Gastrocnemius medialis (tissue), 4 donors: ENCODE results near the gene ZKSCAN3. TPM values are rescaled to one million over a fixed set of nuclear protein-coding genes. Genes with fewer than 3 reads are reported as not detected.

Experiments
- ATAC-seq, 2 donors: fragments of 150-250 bp; one replicate each; pipeline ENCODE4 v1.9.1; 2016
- DNase-seq, 2 donors: peaks; one replicate each; pipeline ENCODE4 v3.0.0-alpha.2; 2019
- H3K27ac ChIP-seq, 4 donors: fragments of 200-600 bp; sonication (generic); 1 replicate in 1 of 4; 2 replicates in 3 of 4; pipeline ENCODE4 v1.5.1; 2016 to 2018; ENCODE audit warnings: mild to moderate bottlenecking in 2 of 4, moderate library complexity in 1 of 4
- H3K27me3 ChIP-seq, 3 donors: fragments of 200-600 bp; sonication (generic) in 2 of 3; 1 replicate in 1 of 3; 2 replicates in 2 of 3; pipeline versions ENCODE4 v1.5.1 to v1.6.0; 2016 to 2019; ENCODE audit warnings: mild to moderate bottlenecking in 1 of 3, moderate library complexity in 1 of 3
- H3K36me3 ChIP-seq, 2 donors: fragments of 200-600 bp; sonication (generic) in 1 of 2; one replicate each; pipeline ENCODE4 v1.5.1; 2017 to 2018
- H3K4me1 ChIP-seq, 2 donors: fragments of 200-600 bp; sonication (generic) in 1 of 2; one replicate each; pipeline ENCODE4 v1.5.1; 2016 to 2017; ENCODE audit warnings: mild to moderate bottlenecking in 2 of 2
- H3K4me3 ChIP-seq, 4 donors: fragments of 200-600 bp; sonication (generic) in 3 of 4; 1 replicate in 1 of 4; 2 replicates in 3 of 4; pipeline ENCODE4 v1.5.1; 2016 to 2019; ENCODE audit warnings: mild to moderate bottlenecking in 2 of 4
- H3K9me3 ChIP-seq, 3 donors: fragments of 200-600 bp; sonication (generic) in 2 of 3; 1 replicate in 1 of 3; 2 replicates in 2 of 3; pipeline ENCODE4 v1.5.1; 2016 to 2019
- CTCF ChIP-seq, 5 experiments: fragments of 450-650 bp in 3 of 5; fragments of 200-600 bp in 2 of 5; sonication (generic) in 2 of 5; IDR thresholded peaks in 4 of 5; conservative IDR thresholded peaks in 1 of 5; 1 replicate in 4 of 5; 2 replicates in 1 of 5; pipeline ENCODE4 v1.5.1; 2016 to 2019; ENCODE audit warnings: antibody characterized with exemption in 5 of 5, mild to moderate bottlenecking in 3 of 5, moderate library complexity in 3 of 5
- POLR2A ChIP-seq, 2 donors: fragments of 450-650 bp; IDR thresholded peaks; one replicate each; pipeline ENCODE4 v1.6.1; 2017; ENCODE audit warnings: antibody characterized with exemption in 2 of 2, mild to moderate bottlenecking in 2 of 2, moderate library complexity in 2 of 2
- in situ Hi-C, 4 donors: fragments of 200-750 bp; cut with MboI; loops; one replicate each; pipeline versions ENCODE4 v1.15.0 to v1.8.0; 2017; ENCODE audit warnings: low sequenced_read_pairs in 4 of 4
- intact Hi-C: fragments of 100-400 bp; cut with DNase I; formaldehyde crosslinking; loops from one replicate; pipeline ENCODE4 v1.15.1; 2023; ENCODE audit warnings: low total_unique reads
- total RNA-seq, 4 donors: library from RNA; depleted of rRNA; stranded (reverse); fragments of >200 nt; gene quantifications; one replicate each; pipeline versions ENCODE4 v1.1.0 to v1.2.3, GENCODE V29; 2016

ZKSCAN3 gene
- total RNA-seq, 4 donors from 2014 or later = 1.5 to 4.5 (median 2.4) TPM

DNA sequence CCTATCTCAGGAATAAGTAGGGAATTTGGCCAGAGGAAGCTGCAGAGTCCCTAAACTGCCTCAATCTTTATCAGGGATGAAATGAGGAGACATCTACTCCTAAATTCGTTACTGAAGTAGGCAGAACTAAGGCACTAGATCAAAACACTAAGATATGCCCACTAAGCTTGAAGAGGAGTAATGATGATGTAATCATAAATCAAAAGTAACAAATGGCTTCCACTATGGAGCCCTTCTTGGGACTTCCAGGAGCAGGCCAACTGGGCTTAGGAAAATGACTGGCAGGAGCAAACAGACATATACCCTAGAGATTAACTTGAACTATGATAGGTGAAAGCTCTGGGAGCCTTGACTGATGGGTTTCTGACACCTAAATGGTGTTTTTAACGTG, 34.4 kb downstream of the ZKSCAN3 start:
- in situ Hi-C loops (no loop called here), intact Hi-C loops (no loop called here)
- DNase-seq (no peak), ATAC-seq (no peak)
- Histone ChIP-seq H3K27me3 (peaks cover 0 to 3% (median 0%) of the 10 kb centered on the region in 3 donors), H3K4me3 (no peak overlapping the region), H3K36me3 (peaks cover 0 to 3% of the 10 kb centered on the region in 2 donors), H3K9me3 (no peaks in the 10 kb centered on the region), H3K27ac (peak overlapping the region in 1 of 4 donors; percentile 73), H3K4me1 (no peaks in the 10 kb centered on the region)
- TF ChIP-seq CTCF (IDR thresholded peaks at IDR 0.05 in 4 of 5, conservative IDR thresholded peaks at IDR 0.05 in 1 of 5) = no peak
- no peak for TF ChIP-seq POLR2A (IDR thresholded peaks at IDR 0.05)

DNA sequence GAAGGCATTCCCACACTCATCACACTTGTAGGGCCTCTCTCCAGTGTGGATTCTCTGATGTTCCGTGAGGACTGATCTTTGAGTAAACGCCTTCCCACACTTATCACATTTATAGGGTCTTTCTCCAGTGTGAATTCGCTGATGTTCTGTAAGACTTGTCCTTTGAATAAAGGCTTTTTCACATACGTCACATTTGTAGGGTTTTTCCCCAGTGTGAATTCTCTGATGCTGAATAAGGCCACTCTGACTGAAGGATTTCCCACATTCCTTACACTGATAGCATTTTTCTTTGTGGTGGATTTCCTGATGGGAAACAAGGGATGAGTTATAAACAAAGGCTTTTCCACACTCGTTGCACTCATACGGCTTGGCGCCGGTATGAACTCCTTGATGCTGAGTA, 40.9 kb downstream of the ZKSCAN3 start:
- ATAC-seq = no peak
- peaks cover 0 to 28% of the 10 kb centered on the region in 2 donors for H3K36me3 ChIP-seq
- no peak overlapping the region for H3K27ac ChIP-seq
- no peak for TF ChIP-seq CTCF (IDR thresholded peaks at IDR 0.05 in 4 of 5, conservative IDR thresholded peaks at IDR 0.05 in 1 of 5)
- TF ChIP-seq POLR2A (IDR thresholded peaks at IDR 0.05) = no peak
- H3K4me3 ChIP-seq = no peak overlapping the region
- H3K4me1 ChIP-seq = no peaks in the 10 kb centered on the region
- no peak for DNase-seq
- H3K9me3 ChIP-seq = no peaks in the 10 kb centered on the region
- in situ Hi-C loops = no loop called here
- no peaks in the 10 kb centered on the region for H3K27me3 ChIP-seq
- intact Hi-C loops = no loop called here

DNA sequence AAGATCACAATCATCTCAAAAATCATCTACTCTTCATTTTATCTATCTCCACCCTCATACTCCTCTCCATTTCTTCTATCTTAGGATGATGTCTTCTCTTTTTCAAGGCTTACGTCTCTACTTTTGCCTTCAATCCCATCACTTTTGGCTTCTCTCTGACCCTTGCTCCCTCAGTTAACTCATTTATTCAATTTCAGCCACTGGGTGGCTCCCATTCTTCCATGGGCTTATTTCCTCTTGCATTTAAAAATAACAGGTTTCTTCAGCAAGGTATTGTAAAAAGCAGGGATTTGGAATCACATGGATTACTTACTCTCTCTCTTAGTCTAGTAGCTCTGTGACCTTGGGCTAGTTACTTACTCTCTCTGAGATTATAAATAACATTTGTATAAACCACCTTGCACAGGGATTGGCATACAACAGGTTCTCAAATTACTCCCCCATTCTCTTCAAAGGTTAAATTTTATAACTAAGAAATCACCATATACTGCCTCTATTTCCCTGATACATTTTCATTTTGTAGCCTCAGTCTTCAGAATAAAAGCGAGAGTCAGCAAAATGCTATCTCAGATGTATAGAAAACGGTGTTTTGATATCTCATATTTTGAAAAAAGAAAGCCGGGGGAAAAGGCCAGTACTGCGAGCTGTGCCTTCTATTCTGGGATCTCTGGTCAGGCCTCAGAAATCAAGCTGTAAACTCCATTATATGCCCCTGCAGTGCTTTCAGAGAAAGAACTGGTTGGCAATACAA, 44.3 kb downstream of the ZKSCAN3 start:
- no peaks in the 10 kb centered on the region for H3K27me3 ChIP-seq
- in situ Hi-C loops (no loop called here), intact Hi-C loops (no loop called here)
- no peak overlapping the region for H3K27ac ChIP-seq
- DNase-seq = no peak
- TF ChIP-seq POLR2A (IDR thresholded peaks at IDR 0.05) (no peak), CTCF (IDR thresholded peaks at IDR 0.05 in 4 of 5, conservative IDR thresholded peaks at IDR 0.05 in 1 of 5) (no peak)
- H3K36me3 ChIP-seq = peaks cover 0 to 27% of the 10 kb centered on the region in 2 donors
- H3K4me1 ChIP-seq = peaks cover 3 to 6% of the 10 kb centered on the region in 2 donors
- H3K4me3 ChIP-seq = no peak overlapping the region
- ATAC-seq = no peak
- H3K9me3 ChIP-seq = no peaks in the 10 kb centered on the region

GRCh38 chr6:28395918-28396317, 46.2 kb downstream of the ZKSCAN3 start:
- TF ChIP-seq POLR2A (IDR thresholded peaks at IDR 0.05) = no peak
- TF ChIP-seq CTCF (IDR thresholded peaks at IDR 0.05 in 4 of 5, conservative IDR thresholded peaks at IDR 0.05 in 1 of 5) = no peak
- Histone ChIP-seq H3K4me1 (peaks cover 6% of the 10 kb centered on the region in 2 donors), H3K36me3 (peaks cover 0 to 13% of the 10 kb centered on the region in 2 donors), H3K27ac (no peak overlapping the region), H3K9me3 (no peaks in the 10 kb centered on the region), H3K27me3 (peaks cover 0 to 13% (median 2%) of the 10 kb centered on the region in 3 donors), H3K4me3 (no peak overlapping the region)
- intact Hi-C loops = no loop called here
- in situ Hi-C loops = no loop called here
- ATAC-seq (no peak), DNase-seq (no peak)
